Ovary (tissue), 3 donors: ENCODE data around the gene METTL16.
"Not testable (repeated sequence)": the region's sequence is repeated elsewhere in the genome, so short reads cannot be mapped to it uniquely, and the experiment has no call there.

Source experiments
- CTCF ChIP-seq, 3 donors: fragments of 450-650 bp in 2 of 3; fragments of 200-600 bp in 1 of 3; IDR thresholded peaks; one replicate each; pipeline versions ENCODE4 v1.5.1 to v1.8.0; 2016 to 2022; ENCODE audit warnings: antibody characterized with exemption in 3 of 3, mild to moderate bottlenecking in 1 of 3
- EP300 ChIP-seq: sonication (generic); formaldehyde crosslinking; IDR thresholded peaks from one replicate; pipeline ENCODE4 v1.6.1; 2017; ENCODE audit warnings: antibody characterized with exemption
- POLR2A ChIP-seq: fragments of 450-650 bp; IDR thresholded peaks from one replicate; pipeline ENCODE4 v1.6.1; 2017; ENCODE audit warnings: antibody characterized with exemption, mild to moderate bottlenecking, moderate library complexity
- donor health status: DM: no; HTN: no; CAD: no.

- TF ChIP-seq CTCF (IDR thresholded peaks at IDR 0.05); EP300; POLR2A: not testable (repeated sequence)
Observed at GRCh38 chr17:2447479-2447878, 64.2 kb downstream of the METTL16 start.
